ENCODE results near the gene PRRT1.

Gene PRRT1

DNA sequence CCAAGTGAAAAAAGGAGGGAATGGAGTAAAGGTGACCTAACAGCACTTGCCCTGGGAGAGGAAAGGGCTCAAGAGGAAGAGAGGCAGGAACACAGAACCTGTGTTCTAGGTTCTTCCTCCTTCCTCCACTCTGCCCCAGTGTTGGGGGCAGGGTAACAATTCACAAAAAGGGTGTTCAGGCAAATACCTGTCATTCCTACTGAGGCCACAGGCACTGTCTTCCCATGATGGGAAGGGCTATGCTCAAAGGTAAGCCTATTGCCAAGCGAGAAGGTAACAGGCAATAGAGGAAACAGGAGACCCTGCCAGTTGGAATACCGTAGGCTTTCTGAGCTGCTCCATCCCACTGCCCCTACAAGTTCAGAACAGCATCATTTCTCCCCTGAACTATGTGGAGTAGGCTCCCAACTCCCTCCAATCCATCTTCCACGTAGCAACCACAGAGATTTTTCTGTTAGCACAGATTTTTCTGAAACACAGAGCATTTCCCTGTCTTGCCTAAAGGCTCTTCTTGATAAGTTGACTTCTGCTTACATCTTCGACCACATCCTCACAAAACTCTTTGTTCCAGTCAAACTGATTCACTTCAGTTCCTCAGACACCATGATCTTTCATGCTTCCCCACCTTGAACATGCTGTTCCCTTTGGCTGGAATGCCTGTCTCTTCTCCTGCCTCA is 21.4 kb upstream of the PRRT1 start:
- WGBS (ENCODE audit: insufficient coverage, insufficient read length) = no CpG with 5 or more reads among the region's 4 CpGs
- peaks cover 2% of the 10 kb centered on the region; the same call in 1 of the 2 replicates for H3K4me1 ChIP-seq (ENCODE audit: control insufficient read depth, insufficient read depth, low read length)
- H3K9me3 ChIP-seq (ENCODE audit: control insufficient read depth, insufficient read depth, low read length) = no peaks in the 10 kb centered on the region
- H3K4me3 ChIP-seq (ENCODE audit: low read length) = no peak overlapping the region
- no peak for DNase-seq (ENCODE audit: low read depth, low spot score)
- no peaks in the 10 kb centered on the region for H3K27me3 ChIP-seq (ENCODE audit: control insufficient read depth, insufficient read depth, low read length)
- H3K36me3 ChIP-seq (ENCODE audit: control insufficient read depth, insufficient read depth, low read length) = peaks cover 18% of the 10 kb centered on the region; the same call in 1 of the 2 replicates
- H3K27ac ChIP-seq (ENCODE audit: low read length) = no peak overlapping the region

GRCh38 chr6:32171234-32171633 is 19.5 kb upstream of the PRRT1 start:
- WGBS (ENCODE audit: insufficient coverage, insufficient read length) = no CpG with 5 or more reads among the region's 6 CpGs
- Histone ChIP-seq H3K36me3 (ENCODE audit: control insufficient read depth, insufficient read depth, low read length) (peaks cover 22% of the 10 kb centered on the region; the same call in 1 of the 2 replicates), H3K4me1 (ENCODE audit: control insufficient read depth, insufficient read depth, low read length) (peaks cover 4% of the 10 kb centered on the region), H3K9me3 (ENCODE audit: control insufficient read depth, insufficient read depth, low read length) (no peaks in the 10 kb centered on the region), H3K27me3 (ENCODE audit: control insufficient read depth, insufficient read depth, low read length) (no peaks in the 10 kb centered on the region), H3K4me3 (ENCODE audit: low read length) (no peak overlapping the region), H3K27ac (ENCODE audit: low read length) (no peak overlapping the region)
- DNase-seq (ENCODE audit: low read depth, low spot score) = no peak

DNA sequence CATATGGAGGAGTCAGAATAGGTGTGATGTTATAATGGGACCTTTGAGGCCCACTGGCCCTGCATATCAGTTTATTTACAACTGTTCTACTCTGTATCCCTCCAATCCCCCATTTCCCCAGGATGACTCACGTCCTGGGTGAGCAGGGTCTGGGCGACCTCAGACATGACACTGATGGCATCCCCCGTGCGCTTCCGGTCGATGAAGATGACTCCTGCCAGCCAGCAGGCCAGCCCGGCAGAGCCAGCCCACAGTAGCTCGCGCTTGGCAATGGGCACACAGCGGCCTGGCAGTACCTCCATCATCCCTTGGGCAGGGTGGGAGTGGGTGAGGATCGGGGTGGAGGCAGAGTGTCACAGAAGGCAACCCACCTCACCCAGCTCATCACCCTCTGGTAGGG is 18.6 kb upstream of the PRRT1 start:
- Histone ChIP-seq H3K27me3 (ENCODE audit: control insufficient read depth, insufficient read depth, low read length) (no peaks in the 10 kb centered on the region), H3K4me1 (ENCODE audit: control insufficient read depth, insufficient read depth, low read length) (peaks cover 4% of the 10 kb centered on the region), H3K4me3 (ENCODE audit: low read length) (no peak overlapping the region), H3K36me3 (ENCODE audit: control insufficient read depth, insufficient read depth, low read length) (peaks cover 22% of the 10 kb centered on the region; the same call in 1 of the 2 replicates), H3K27ac (ENCODE audit: low read length) (no peak overlapping the region), H3K9me3 (ENCODE audit: control insufficient read depth, insufficient read depth, low read length) (no peaks in the 10 kb centered on the region)
- WGBS (ENCODE audit: insufficient coverage, insufficient read length) = no CpG with 5 or more reads among the region's 11 CpGs
- DNase-seq (ENCODE audit: low read depth, low spot score) = no peak

GRCh38 chr6:32168807-32169591 is 17.3 kb upstream of the PRRT1 start:
- DNase-seq (ENCODE audit: low read depth, low spot score) = no peak
- peaks cover 4% of the 10 kb centered on the region for H3K4me1 ChIP-seq (ENCODE audit: control insufficient read depth, insufficient read depth, low read length)
- WGBS (ENCODE audit: insufficient coverage, insufficient read length) = no CpG with 5 or more reads among the region's 11 CpGs
- H3K36me3 ChIP-seq (ENCODE audit: control insufficient read depth, insufficient read depth, low read length) = peaks cover 22% of the 10 kb centered on the region; the same call in 1 of the 2 replicates
- H3K27me3 ChIP-seq (ENCODE audit: control insufficient read depth, insufficient read depth, low read length) = no peaks in the 10 kb centered on the region
- H3K9me3 ChIP-seq (ENCODE audit: control insufficient read depth, insufficient read depth, low read length) = no peaks in the 10 kb centered on the region
- no peak overlapping the region for H3K4me3 ChIP-seq (ENCODE audit: low read length)
- no peak overlapping the region for H3K27ac ChIP-seq (ENCODE audit: low read length)

GRCh38 chr6:32168350-32168749 is 16.6 kb upstream of the PRRT1 start:
- H3K36me3 ChIP-seq (ENCODE audit: control insufficient read depth, insufficient read depth, low read length) = peaks cover 22% of the 10 kb centered on the region; the same call in 1 of the 2 replicates
- no peak overlapping the region for H3K27ac ChIP-seq (ENCODE audit: low read length)
- peaks cover 4% of the 10 kb centered on the region for H3K4me1 ChIP-seq (ENCODE audit: control insufficient read depth, insufficient read depth, low read length)
- no peak overlapping the region for H3K4me3 ChIP-seq (ENCODE audit: low read length)
- no peaks in the 10 kb centered on the region for H3K27me3 ChIP-seq (ENCODE audit: control insufficient read depth, insufficient read depth, low read length)
- no CpG with 5 or more reads among the region's 2 CpGs for WGBS (ENCODE audit: insufficient coverage, insufficient read length)
- no peak for DNase-seq (ENCODE audit: low read depth, low spot score)
- H3K9me3 ChIP-seq (ENCODE audit: control insufficient read depth, insufficient read depth, low read length) = no peaks in the 10 kb centered on the region

DNA sequence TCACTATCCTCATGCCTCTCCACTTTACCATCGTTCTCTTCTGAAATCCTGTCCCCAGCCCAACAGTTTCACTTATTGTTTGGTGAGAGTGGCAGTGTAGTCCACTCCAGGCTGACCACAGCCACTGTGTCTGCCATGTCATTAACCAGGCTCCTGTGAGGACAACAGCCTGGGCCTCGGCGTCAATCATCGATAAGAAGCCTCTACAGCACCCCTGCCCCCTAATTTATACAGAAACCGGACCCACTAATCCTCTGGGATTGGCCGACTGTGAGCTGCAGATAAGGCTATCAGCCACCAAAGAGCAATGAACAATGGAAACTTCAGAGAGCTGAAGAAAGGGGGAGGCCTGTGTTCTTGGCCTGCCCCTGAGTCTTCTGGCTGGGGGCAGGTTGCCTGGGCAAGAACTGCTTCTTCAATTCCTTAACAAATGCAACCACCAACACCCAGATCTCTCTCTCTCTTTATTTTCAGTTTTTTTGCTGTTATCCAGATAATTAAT is 16.1 kb upstream of the PRRT1 start:
- Histone ChIP-seq H3K27ac (ENCODE audit: low read length) (no peak overlapping the region), H3K4me3 (ENCODE audit: low read length) (no peak overlapping the region), H3K4me1 (ENCODE audit: control insufficient read depth, insufficient read depth, low read length) (peaks cover 2% of the 10 kb centered on the region), H3K9me3 (ENCODE audit: control insufficient read depth, insufficient read depth, low read length) (no peaks in the 10 kb centered on the region), H3K27me3 (ENCODE audit: control insufficient read depth, insufficient read depth, low read length) (no peaks in the 10 kb centered on the region), H3K36me3 (ENCODE audit: control insufficient read depth, insufficient read depth, low read length) (peaks cover 22% of the 10 kb centered on the region; the same call in 1 of the 2 replicates)
- no peak for DNase-seq (ENCODE audit: low read depth, low spot score)
- no CpG with 5 or more reads among the region's 6 CpGs for WGBS (ENCODE audit: insufficient coverage, insufficient read length)

DNA sequence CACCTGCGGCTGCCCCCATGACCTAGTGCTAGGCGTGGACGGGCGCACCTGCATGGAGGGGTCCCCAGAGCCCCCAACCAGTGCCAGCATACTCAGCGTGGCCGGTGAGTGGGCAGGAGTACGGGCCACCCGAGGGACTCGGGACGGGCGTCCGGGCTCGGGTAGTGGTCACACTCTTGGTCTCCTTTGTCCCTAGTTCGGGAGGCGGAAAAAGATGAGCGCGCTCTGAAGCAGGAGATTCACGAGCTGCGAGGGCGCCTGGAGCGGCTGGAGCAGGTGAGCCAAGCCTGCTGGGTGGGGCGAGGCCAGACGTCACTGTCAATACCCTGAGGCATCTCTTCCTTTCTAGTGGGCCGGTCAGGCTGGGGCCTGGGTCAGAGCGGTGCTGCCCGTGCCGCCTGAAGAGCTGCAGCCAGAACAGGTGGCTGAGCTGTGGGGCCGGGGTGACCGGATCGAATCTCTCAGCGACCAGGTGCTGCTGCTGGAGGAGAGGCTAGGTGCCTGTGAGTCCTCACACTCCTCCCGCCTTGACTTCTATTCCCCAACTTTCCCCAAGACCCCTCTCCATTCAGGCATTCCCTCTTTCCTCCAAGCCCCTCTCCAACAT is 15.5 kb upstream of the PRRT1 start:
- WGBS (ENCODE audit: insufficient coverage, insufficient read length) = no CpG with 5 or more reads among the region's 32 CpGs
- no peak for DNase-seq (ENCODE audit: low read depth, low spot score)
- peaks cover 22% of the 10 kb centered on the region; the same call in 1 of the 2 replicates for H3K36me3 ChIP-seq (ENCODE audit: control insufficient read depth, insufficient read depth, low read length)
- H3K27ac ChIP-seq (ENCODE audit: low read length) = no peak overlapping the region
- H3K9me3 ChIP-seq (ENCODE audit: control insufficient read depth, insufficient read depth, low read length) = no peaks in the 10 kb centered on the region
- no peak overlapping the region for H3K4me3 ChIP-seq (ENCODE audit: low read length)
- peaks cover 2% of the 10 kb centered on the region; the same call in 1 of the 2 replicates for H3K4me1 ChIP-seq (ENCODE audit: control insufficient read depth, insufficient read depth, low read length)
- no peaks in the 10 kb centered on the region for H3K27me3 ChIP-seq (ENCODE audit: control insufficient read depth, insufficient read depth, low read length)

DNA sequence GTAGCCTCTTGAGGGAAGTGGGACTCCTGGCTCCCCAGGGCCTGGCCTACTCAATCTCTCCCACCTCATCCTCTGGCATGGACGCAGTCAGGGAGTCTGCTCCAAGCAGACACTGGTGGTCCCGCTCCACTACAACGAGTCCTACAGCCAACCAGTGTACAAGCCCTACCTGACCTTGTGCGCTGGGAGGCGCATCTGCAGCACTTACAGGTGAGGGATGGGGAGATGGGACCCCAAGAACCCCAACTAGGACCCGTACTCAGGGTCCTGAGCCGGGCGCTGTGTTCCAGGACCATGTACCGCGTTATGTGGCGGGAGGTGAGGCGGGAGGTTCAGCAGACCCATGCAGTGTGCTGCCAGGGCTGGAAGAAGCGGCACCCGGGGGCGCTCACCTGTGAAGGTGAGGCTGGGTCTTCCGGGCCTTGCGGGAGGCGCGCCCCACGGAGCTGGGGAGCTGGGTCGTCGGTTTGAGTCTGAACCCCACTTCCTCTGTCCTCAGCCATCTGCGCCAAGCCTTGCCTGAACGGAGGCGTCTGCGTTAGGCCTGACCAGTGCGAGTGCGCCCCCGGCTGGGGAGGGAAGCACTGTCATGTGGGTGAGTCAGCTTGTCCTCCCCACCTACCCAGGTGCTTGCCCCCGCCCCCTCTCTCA is 14.8 kb upstream of the PRRT1 start:
- H3K9me3 ChIP-seq (ENCODE audit: control insufficient read depth, insufficient read depth, low read length) = no peaks in the 10 kb centered on the region
- H3K4me1 ChIP-seq (ENCODE audit: control insufficient read depth, insufficient read depth, low read length) = peaks cover 2% of the 10 kb centered on the region; the same call in 1 of the 2 replicates
- H3K36me3 ChIP-seq (ENCODE audit: control insufficient read depth, insufficient read depth, low read length) = peaks cover 22% of the 10 kb centered on the region; the same call in 1 of the 2 replicates
- no peak overlapping the region for H3K4me3 ChIP-seq (ENCODE audit: low read length)
- H3K27me3 ChIP-seq (ENCODE audit: control insufficient read depth, insufficient read depth, low read length) = no peaks in the 10 kb centered on the region
- WGBS (ENCODE audit: insufficient coverage, insufficient read length) = no CpG with 5 or more reads among the region's 30 CpGs
- DNase-seq (ENCODE audit: low read depth, low spot score) = no peak
- H3K27ac ChIP-seq (ENCODE audit: low read length) = no peak overlapping the region

DNA sequence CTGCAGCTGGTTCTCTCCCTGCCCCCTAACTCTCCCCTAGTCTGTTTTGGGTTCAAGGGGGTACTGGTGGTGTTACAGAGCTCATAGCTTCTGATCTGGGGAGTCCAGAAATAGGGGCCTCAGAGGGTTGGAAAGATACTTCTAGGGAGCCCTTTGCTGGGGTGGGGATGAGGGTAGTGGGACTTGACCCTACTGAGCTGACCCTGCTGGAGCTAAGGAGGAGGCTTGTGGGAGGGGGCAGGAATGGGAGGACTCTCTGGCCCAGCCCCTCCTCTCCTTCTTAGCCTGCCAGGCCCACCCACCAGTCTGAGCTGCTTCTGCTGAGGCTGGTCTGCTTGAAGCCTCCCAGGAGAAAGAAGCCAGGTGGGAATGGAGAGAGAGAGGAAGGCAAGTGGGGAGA is 12.6 kb upstream of the PRRT1 start, which contains the start of gene EGFL8:
Gene EGFL8, plus strand, starts transcription at position 301 of the 400 bp plus-strand sequence. CDS start 1,571 bp downstream, outside the sequence.
- no peaks in the 10 kb centered on the region for H3K27me3 ChIP-seq (ENCODE audit: control insufficient read depth, insufficient read depth, low read length)
- DNase-seq (ENCODE audit: low read depth, low spot score) = no peak
- H3K4me3 ChIP-seq (ENCODE audit: low read length) = no peak within 1 kb of the TSS
- no peaks in the 10 kb centered on the region for H3K9me3 ChIP-seq (ENCODE audit: control insufficient read depth, insufficient read depth, low read length)
- peaks cover 2% of the 10 kb centered on the region; the same call in 1 of the 2 replicates for H3K4me1 ChIP-seq (ENCODE audit: control insufficient read depth, insufficient read depth, low read length)
- H3K27ac ChIP-seq (ENCODE audit: low read length) = no peak within 1 kb of the TSS
- H3K36me3 ChIP-seq (ENCODE audit: control insufficient read depth, insufficient read depth, low read length) = peaks cover 4% of the 10 kb centered on the region; the same call in 1 of the 2 replicates
